ENCODE results near the gene IGLON5. TPM values are rescaled to one million over a fixed set of nuclear protein-coding genes. Genes with fewer than 3 reads are reported as not detected.

IGLON5 gene
- total RNA-seq, 1 experiment from 2014 or later = 1.2 TPM

DNA sequence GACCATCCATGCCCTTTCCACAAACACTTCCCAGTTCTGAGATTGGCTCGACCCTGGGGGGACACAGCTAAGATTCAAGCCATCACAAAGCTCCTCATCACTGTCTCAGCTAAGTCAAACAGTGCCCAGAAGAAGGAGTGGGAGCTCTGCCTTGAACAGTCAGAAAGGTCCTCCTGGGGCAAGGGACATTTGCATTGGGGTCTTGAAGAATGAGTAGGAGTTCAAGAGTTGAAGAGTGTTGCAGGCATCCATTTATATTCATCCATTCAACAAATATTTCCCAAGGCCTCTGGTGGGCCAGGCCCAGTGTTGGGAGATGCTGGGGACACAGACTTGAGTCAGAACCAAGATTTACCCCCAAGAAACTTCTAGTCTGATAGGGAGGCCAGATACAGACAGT, 6.5 kb downstream of the IGLON5 start:
- DNase-seq (ENCODE audit: low spot score) = no peak

DNA sequence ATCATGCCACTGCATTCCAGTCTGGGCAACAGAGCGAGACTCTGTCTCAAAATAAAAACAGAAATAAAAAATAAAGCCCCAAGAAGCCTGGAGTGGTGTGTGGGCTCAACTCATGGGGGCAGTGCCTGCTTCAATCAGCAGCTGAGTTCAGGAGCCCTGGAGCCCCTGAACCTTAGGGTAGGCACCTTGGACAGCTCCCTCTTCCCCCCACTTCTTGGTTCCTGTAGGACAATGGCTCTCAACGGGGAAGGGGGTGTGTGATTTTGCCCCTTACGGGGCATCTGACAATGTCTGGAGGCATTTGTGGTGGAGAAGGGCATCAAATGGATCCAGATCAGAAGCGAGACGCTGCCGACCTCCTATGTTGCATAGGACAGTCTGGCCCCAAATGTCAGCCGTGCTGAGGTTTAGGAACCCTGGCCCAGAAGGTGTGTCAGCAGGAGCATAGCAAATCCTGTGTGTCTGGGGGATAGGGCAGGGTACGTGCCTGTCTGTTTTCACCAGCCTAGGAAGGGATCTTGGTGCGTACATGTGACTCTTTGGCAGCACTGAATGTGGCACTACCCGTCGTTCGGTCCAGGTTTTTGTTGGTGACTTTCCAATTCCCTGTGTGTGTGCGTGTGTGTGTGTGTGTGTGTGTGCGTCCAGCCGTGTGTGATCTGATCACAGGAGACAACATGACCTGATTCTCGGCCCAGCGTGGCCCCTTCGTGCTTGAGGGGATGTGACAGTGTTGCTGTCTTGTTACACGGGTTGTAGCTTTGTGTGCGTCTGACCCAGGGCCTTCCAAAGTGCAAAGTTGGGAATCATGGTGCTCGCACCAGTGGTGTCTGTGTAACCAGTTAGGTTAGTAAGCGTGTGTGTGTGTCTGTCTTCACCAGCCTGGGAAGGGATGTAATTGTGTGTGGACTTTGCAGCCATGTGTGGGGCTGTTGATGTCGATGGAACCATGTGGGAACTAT, 7.5 kb downstream of the IGLON5 start:
- no peak for DNase-seq (ENCODE audit: low spot score)

GRCh38 chr19:51319649-51320279, 8.3 kb downstream of the IGLON5 start:
- no peak for DNase-seq (ENCODE audit: low spot score)

DNA sequence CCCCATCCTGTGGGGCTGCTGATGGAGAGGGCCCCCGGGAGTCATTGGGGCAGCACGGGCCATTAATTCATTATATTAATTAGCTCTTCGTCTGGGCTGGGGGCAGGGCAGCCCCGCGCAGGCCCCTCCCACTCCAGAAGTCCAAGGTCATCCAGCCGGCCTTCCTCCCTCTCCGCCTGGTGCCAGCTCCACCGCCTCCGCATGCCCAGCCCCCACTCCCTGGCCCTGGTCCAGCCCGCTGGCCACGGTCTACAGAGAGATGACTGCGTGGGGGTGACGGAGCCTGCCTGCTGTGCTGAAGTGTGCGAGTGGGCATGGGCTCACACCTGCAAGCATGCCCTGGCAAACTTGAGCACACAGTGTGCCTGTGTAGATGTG, 8.8 kb downstream of the IGLON5 start:
- DNase-seq (ENCODE audit: low spot score) = no peak

DNA sequence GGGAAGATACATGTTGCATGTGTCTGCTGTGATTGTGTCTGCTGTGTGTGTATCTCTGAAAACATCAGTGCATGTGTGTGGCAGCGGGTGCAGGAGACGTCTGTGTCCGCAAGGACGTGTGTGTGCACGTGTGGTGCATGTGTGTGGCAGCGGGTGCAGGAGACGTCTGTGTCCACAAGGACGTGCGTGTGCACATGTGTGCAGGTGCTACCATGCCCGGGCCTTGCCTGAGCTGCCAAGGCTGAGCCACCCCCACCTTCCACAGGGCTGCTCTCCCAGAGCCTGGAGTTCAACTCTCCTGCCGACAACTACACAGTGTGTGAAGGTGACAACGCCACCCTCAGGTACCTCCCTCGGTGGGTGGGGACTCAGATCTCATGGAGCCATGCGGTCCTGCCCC, 10.4 kb downstream of the IGLON5 start:
- no peak for DNase-seq (ENCODE audit: low spot score)

DNA sequence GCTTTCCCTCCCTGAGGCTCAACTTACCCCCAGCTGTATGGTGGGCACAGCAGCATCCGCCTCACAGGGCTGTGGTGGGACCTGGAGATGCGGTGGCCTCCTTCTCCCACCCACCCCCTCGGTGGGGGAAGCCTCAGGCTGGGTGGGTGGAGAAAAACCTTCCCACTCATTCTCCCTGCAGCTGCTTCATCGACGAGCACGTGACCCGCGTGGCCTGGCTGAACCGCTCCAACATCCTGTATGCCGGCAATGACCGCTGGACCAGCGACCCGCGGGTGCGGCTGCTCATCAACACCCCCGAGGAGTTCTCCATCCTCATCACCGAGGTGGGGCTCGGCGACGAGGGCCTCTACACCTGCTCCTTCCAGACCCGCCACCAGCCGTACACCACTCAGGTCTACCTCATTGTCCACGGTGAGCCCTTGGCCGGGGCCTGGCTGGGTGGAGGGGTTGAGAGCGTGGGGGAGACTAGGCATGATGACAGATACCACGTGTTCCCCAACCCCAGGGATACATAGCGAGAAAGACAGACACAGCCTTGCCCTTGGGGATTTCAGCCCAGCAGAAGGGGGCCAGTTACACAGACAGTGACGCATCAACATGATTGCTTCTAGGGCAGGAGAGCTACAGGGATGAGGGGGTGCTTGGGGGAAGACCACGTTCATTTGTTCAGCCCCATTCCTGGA, 12.2 kb downstream of the IGLON5 start:
- DNase-seq (ENCODE audit: low spot score) = no peak

DNA sequence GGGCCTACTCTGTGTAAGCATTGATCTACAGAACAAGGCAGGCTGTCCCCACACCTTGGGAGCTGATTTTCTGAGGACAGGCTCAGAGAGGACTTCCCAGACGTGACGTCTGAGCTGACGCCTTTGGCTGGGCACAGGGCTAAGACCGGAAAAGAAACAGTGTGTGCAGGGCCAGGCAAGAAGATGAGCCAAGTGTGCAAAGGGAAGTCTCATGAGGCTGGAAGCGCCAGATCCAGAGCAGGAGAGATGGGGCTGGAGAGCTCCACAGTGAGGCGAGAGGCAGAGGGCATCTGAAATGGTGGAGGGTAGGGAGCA, 12.7 kb downstream of the IGLON5 start:
- no peak for DNase-seq (ENCODE audit: low spot score)

DNA sequence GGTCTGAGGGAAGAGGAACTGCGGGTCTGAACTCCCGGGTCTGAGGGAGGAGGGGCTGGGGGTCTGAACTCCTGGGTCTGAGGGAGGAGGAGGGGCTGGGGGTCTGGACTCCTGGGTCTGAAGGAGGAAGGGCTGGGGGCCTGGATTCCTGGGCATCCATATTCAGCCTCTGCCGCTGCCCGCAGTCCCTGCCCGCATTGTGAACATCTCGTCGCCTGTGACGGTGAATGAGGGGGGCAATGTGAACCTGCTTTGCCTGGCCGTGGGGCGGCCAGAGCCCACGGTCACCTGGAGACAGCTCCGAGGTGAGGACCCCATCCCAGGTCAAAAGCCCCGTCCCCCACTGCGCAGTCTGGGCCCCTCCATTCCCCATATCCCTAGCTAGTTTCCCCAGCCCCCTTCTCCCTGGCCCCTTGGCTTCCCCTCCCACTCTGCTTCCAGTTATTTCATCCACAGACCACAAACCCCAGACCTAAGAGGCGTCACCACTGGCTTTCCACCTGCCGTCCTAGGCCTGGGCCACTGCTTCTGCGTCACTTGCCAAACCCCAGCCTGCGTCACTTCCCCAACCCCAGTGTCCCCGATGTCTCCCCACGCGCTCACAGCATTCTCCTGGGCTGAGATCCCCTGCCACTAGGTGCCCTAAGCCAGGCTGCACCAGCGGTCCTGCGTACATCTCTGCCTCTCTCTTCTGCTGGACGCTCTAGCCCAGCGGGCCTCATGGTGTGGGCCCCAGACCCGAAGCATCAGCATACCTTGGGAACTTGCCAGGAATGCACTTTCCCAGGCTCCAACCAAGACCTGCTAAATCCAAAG, 13.9 kb downstream of the IGLON5 start:
- no peak for DNase-seq (ENCODE audit: low spot score)

- DNase-seq (ENCODE audit: low spot score) = no peak
Observed at GRCh38 chr19:51326216-51327065, 15.0 kb downstream of the IGLON5 start.

DNA sequence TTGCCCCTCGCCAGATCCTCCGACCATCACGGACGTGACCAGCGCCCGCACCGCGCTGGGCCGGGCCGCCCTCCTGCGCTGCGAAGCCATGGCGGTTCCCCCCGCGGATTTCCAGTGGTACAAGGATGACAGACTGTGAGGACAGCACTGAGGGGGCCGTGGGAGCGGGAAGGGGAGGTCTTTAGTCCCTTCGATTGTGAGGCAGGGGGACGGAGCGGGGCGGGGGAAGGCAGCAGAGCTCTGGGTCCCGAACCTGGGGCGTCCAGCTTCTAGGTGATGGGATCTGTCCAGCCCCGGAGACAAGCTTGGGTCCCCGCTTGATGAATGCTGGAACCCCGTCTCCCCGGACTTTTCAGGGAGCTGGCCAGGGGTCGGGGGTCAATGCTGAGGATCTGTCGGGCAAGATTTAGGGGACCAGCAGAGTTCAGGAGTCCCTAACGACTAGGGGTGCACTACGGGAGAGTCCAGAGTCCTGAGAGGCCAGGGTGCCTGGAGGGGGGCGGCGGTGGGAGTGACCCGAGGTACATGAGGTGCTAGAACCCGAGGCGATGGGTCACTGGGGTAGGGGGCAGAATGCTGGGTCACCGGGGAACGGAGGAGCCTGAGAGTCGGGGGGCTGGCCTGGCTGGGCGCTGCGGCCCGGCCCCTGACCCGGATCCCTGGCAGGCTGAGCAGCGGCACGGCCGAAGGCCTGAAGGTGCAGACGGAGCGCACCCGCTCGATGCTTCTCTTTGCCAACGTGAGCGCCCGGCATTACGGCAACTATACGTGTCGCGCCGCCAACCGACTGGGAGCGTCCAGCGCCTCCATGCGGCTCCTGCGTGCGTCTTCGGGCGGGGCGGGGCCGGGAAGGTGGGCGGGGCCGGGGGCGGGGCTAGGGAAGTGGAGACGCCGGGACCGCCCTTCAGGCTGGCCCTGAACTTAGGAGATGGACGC, 15.9 kb downstream of the IGLON5 start:
- DNase-seq (ENCODE audit: low spot score) = no peak

GRCh38 chr19:51329411-51329810, 18.0 kb downstream of the IGLON5 start:
- no peak for DNase-seq (ENCODE audit: low spot score)

GRCh38 chr19:51330366-51330765, 18.9 kb downstream of the IGLON5 start:
- no peak for DNase-seq (ENCODE audit: low spot score)

DNA sequence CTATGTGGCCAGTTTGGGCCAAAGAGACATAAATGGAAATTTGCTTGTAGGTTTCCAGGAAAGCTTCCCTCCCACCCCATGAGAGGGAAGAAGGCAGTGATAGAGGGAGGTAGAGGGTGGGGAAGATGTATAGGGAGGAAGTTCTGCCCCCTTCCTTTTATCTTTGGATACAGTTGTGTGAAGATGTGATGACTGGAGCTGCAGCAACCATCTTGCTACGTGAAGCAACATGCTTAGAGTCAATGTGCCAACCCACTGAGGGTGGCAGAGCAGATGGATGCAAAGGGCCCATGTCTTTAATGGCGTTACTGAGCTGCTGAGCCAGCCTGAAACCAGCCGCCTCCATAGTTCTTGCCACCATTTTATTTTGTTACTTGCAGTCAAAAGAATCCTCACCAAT, 19.7 kb downstream of the IGLON5 start:
- DNase-seq (ENCODE audit: low spot score) = no peak

DNA sequence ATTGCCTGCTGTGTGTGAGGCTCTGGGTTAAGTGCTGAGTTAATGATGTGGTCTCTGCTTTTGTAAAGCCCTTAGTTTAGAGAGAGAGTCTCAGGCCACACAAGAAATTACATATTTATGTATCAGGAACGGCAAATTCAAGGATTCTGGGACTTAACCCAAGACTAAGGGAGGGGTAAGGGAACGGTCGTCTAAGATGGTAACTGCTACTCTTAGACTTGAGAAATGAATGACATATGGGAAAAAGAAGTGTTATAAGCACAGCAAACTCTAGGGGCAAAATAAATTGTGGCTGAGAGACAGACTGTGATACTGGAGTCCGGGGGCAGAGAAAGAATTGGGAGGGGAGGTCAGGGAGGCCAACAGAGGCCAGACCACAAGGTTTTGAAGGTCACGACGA, 20.3 kb downstream of the IGLON5 start:
- DNase-seq (ENCODE audit: low spot score) = no peak

- no peak for DNase-seq (ENCODE audit: low spot score)
Observed at GRCh38 chr19:51333836-51334460, 22.5 kb downstream of the IGLON5 start.

GRCh38 chr19:51337141-51337860, 25.9 kb downstream of the IGLON5 start:
- DNase-seq (ENCODE audit: low spot score) = no peak

- DNase-seq (ENCODE audit: low spot score) = no peak
Observed at GRCh38 chr19:51337861-51338562, 26.6 kb downstream of the IGLON5 start.
